Lower leg skin (tissue), 4 donors: Measurements from ENCODE around the gene LRTM2. TPM values are rescaled to one million over a fixed set of nuclear protein-coding genes. Genes with fewer than 3 reads are reported as not detected.

ENCODE experiments used
- DNase-seq, 2 donors: peaks; one replicate each; pipeline ENCODE4 v3.0.0-alpha.2; 2019; ENCODE audit warnings: low spot score in 2 of 2
- H3K4me3 ChIP-seq: fragments of 200-600 bp; sonication (generic); 2 replicates; pipeline ENCODE4 v1.5.1; 2017; ENCODE audit warnings: mild to moderate bottlenecking, low read depth; ENCODE audit not compliant: poor library complexity, severe bottlenecking
- CTCF ChIP-seq, 3 donors: fragments of 450-650 bp; IDR thresholded peaks; one replicate each; pipeline ENCODE4 v1.5.1; 2016; ENCODE audit warnings: antibody characterized with exemption in 3 of 3, mild to moderate bottlenecking in 3 of 3, moderate library complexity in 2 of 3
- POLR2A ChIP-seq, 2 donors: fragments of 450-650 bp; IDR thresholded peaks; one replicate each; pipeline ENCODE4 v1.6.1; 2016 to 2017; ENCODE audit warnings: antibody characterized with exemption in 2 of 2, mild to moderate bottlenecking in 1 of 2, moderate library complexity in 1 of 2
- WGBS, 2 donors: methylation state at CpG; one replicate each; pipeline ENCODE4 v1.1.5; 2018; 5-methylcytosine and 5-hydroxymethylcytosine counted together
- intact Hi-C: fragments of 100-400 bp; cut with DNase I; formaldehyde crosslinking; loops from one replicate; pipeline ENCODE4 v1.15.0; 2023; ENCODE audit warnings: low total_unique reads
- total RNA-seq, 4 donors: library from RNA; depleted of rRNA; stranded (reverse); fragments of >200 nt; gene quantifications; one replicate each; pipeline ENCODE4 v1.1.0, GENCODE V29; 2016

LRTM2 gene
- total RNA-seq, 4 donors from 2014 or later = not detected

GRCh38 chr12:1851151-1851701 lies 30.9 kb downstream of the LRTM2 start:
- TF ChIP-seq POLR2A (IDR thresholded peaks at IDR 0.05) = no peak
- TF ChIP-seq CTCF (IDR thresholded peaks at IDR 0.05) = no peak
- no peak overlapping the region for H3K4me3 ChIP-seq
- WGBS, 2 donors = 31 to 32% methylated on average over 7 of the region's 7 CpGs
- intact Hi-C loops = no loop called here
- DNase-seq = no peak

- no peak for DNase-seq
- no peak overlapping the region for H3K4me3 ChIP-seq
- 69 to 71% methylated on average over 1 of the region's 1 CpG for WGBS, 2 donors
- intact Hi-C loops = no loop called here
- TF ChIP-seq POLR2A (IDR thresholded peaks at IDR 0.05) = no peak
- no peak for TF ChIP-seq CTCF (IDR thresholded peaks at IDR 0.05)
Measured at GRCh38 chr12:1852076-1852475, 31.7 kb downstream of the LRTM2 start.

- no peak overlapping the region for H3K4me3 ChIP-seq
- peak in 1 of 2 donors; percentile 68 for DNase-seq
- TF ChIP-seq POLR2A (IDR thresholded peaks at IDR 0.05) (no peak), CTCF (IDR thresholded peaks at IDR 0.05) (no peak)
- 86 to 88% methylated on average over 8 of the region's 8 CpGs for WGBS, 2 donors
- intact Hi-C loops = no loop called here
Measured at GRCh38 chr12:1853716-1854115, 33.4 kb downstream of the LRTM2 start.

GRCh38 chr12:1855241-1855640 lies 34.9 kb downstream of the LRTM2 start:
- 56 to 72% methylated on average over 3 of the region's 3 CpGs for WGBS, 2 donors
- intact Hi-C loops = no loop called here
- no peak overlapping the region for H3K4me3 ChIP-seq
- DNase-seq = peak in 1 of 2 donors; percentile 15
- no peak for TF ChIP-seq CTCF (IDR thresholded peaks at IDR 0.05)
- TF ChIP-seq POLR2A (IDR thresholded peaks at IDR 0.05) = no peak

GRCh38 chr12:1857086-1857485 lies 36.7 kb downstream of the LRTM2 start:
- WGBS, 2 donors = 58 to 70% methylated on average over 2 of the region's 2 CpGs
- TF ChIP-seq CTCF (IDR thresholded peaks at IDR 0.05) = no peak
- no peak for TF ChIP-seq POLR2A (IDR thresholded peaks at IDR 0.05)
- no peak overlapping the region for H3K4me3 ChIP-seq
- DNase-seq = peak in 1 of 2 donors; percentile 70
- intact Hi-C loops = no loop called here

- intact Hi-C loops = no loop called here
- no peak for TF ChIP-seq POLR2A (IDR thresholded peaks at IDR 0.05)
- TF ChIP-seq CTCF (IDR thresholded peaks at IDR 0.05) = no peak
- DNase-seq = peak in 1 of 2 donors; percentile 52
- H3K4me3 ChIP-seq = no peak overlapping the region
- 85 to 87% methylated on average over 7 of the region's 7 CpGs for WGBS, 2 donors
Measured at GRCh38 chr12:1857821-1858220, 37.5 kb downstream of the LRTM2 start.
